Upper lobe of right lung (tissue), 1 donor: ENCODE results near the gene ATXN1L. TPM values are rescaled to one million over a fixed set of nuclear protein-coding genes. Genes with fewer than 3 reads are reported as not detected.
A peak's percentile ranks its signal among the peaks of the same experiment; 100 is the strongest.

Experiments used
- ATAC-seq: fragments of 200-7000 bp; cut with Tn5 transposase; one replicate; pipeline ENCODE4 v1.9.1; 2020; ENCODE audit warnings: mild to moderate bottlenecking, moderate library complexity
- DNase-seq: peaks from one replicate; pipeline ENCODE4 v3.0.0-alpha.2; 2020
- H3K27ac ChIP-seq: fragments of 200-600 bp; one replicate; pipeline ENCODE4 v1.8.0; 2022
- H3K27me3 ChIP-seq: fragments of 200-600 bp; one replicate; pipeline ENCODE4 v1.8.0; 2022; ENCODE audit warnings: mild to moderate bottlenecking
- H3K36me3 ChIP-seq: fragments of 200-600 bp; one replicate; pipeline ENCODE4 v1.8.0; 2022
- H3K4me1 ChIP-seq: fragments of 200-600 bp; one replicate; pipeline ENCODE4 v1.8.0; 2022
- H3K4me3 ChIP-seq: fragments of 200-600 bp; one replicate; pipeline ENCODE4 v1.8.0; 2022; ENCODE audit warnings: mild to moderate bottlenecking
- H3K9me3 ChIP-seq: fragments of 200-600 bp; one replicate; pipeline ENCODE4 v1.8.0; 2022
- CTCF ChIP-seq: fragments of 200-600 bp; IDR thresholded peaks from one replicate; pipeline ENCODE4 v1.8.0; 2022; ENCODE audit warnings: antibody characterized with exemption
- intact Hi-C: fragments of 100-400 bp; cut with DNase I; formaldehyde crosslinking; loops from one replicate; pipeline ENCODE4 v1.11.0; 2022
- total RNA-seq: library from RNA; stranded (reverse); fragmentation: NEBNext Ultra II Directional; extraction: Animal tissue kit (Norgen Biotek cat#: 25700); gene quantifications from one replicate; pipeline ENCODE4 v1.2.1, GENCODE V29; 2021
- donor health status: DM: no; HTN: yes; CAD: no; lungs with severe emphysema.

The ATXN1L gene
- total RNA-seq, 1 donor from 2014 or later = 32.2 TPM

DNA sequence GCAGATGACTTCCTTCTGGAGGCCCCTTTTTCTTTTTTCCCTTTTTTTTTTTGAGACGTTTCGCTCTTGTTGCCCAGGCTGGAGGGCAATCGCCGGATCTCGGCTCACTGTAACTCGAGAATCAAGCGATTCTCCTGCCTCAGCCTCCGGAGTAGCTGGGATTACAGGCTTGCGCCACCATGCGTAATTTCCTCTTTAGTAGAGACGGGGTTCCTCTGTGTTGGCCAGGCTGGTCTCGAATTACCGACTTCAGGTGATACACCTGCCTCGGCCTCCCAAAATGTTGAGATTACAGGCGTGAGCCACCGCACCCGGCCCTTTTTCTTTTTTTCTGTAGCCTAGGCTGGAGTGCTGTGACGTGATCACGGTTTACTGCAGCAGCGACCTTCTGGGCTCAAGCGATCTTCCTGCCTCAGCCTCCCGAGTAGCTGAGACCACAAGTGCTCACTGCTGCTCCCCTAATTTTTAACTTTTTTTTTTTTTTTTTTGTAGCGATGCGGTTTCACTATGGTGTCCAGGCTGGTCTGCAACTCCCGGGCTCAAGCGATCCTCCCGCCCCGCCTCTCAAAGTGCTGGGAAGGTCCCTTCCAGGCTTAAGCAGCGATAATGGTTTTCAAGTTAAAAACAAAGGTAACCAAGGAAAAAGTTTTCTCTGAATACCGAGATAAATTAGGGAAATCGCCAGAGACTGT lies 48.6 kb downstream of the ATXN1L start:
- ATAC-seq = peak; percentile 27
- peak overlapping the region; percentile 95 for H3K27ac ChIP-seq

GRCh38 chr16:71894921-71895678 lies 49.3 kb downstream of the ATXN1L start, which contains the start of gene IST1:
Gene IST1 (plus strand): TSS chr16:71895531. CDS start chr16:71915641, 20,110 bp downstream.
- intact Hi-C loops = no loop called here
- no peak for TF ChIP-seq CTCF
- H3K4me1 ChIP-seq = peaks cover 35% of the 10 kb centered on the region

More for the DNA sequence above, 48.6 kb downstream of the ATXN1L start:
- H3K9me3 ChIP-seq = no peaks in the 10 kb centered on the region
- intact Hi-C loops = no loop called here
- H3K27me3 ChIP-seq = no peaks in the 10 kb centered on the region
- H3K36me3 ChIP-seq = no peaks in the 10 kb centered on the region
- peaks cover 30% of the 10 kb centered on the region for H3K4me1 ChIP-seq
- peak overlapping the region; percentile 99 for H3K4me3 ChIP-seq
- peak; percentile 75 for DNase-seq
- TF ChIP-seq CTCF = no peak

DNA sequence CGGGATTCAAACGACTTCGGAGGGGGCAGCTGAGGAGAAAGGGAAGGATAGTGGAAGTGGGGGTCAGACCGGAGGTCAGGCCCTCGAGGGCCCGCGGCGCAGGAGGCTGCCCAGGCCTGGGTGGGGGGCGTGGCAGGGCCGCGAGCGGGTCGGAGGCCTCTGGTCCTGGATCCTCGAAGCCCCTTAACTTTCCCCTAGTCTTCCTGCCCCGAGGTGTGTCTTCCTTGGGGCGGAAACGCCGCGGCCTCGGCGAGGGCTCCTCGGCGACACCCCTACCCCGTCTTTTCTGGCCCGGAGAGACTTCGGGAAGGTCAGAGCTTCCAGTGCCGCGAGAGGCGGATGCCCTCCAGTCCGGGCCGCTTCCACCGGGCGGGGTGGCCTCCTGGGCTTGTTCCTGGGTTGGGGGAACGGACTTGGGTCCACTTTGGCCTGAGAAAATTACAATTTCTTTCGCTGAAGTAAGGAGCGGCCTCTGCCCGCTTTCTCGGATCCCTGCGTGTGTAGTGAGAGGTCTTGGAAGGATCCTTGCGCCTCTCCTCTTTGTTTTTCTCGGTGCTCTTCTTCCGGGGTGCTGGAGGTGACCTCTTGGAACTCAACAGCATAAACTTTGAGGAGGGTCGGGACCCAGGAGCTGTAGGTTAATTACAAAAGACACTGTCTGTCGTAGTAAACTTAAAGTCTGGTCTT lies 50.0 kb downstream of the ATXN1L start:
- no peaks in the 10 kb centered on the region for H3K9me3 ChIP-seq
- H3K27ac ChIP-seq = peak overlapping the region; percentile 95
- H3K36me3 ChIP-seq = no peaks in the 10 kb centered on the region
- ATAC-seq (peak; percentile 64), DNase-seq (peak; percentile 83)
- peak overlapping the region; percentile 99 for H3K4me3 ChIP-seq
- TF ChIP-seq CTCF = no peak
- H3K4me1 ChIP-seq = peaks cover 35% of the 10 kb centered on the region
- no peaks in the 10 kb centered on the region for H3K27me3 ChIP-seq
- intact Hi-C loops = no loop called here

More at GRCh38 chr16:71894921-71895678, 49.3 kb downstream of the ATXN1L start, which contains the start of gene IST1:
- DNase-seq = peak; percentile 99
- H3K36me3 ChIP-seq = no peaks in the 10 kb centered on the region
- H3K4me3 ChIP-seq = peak within 1 kb of the TSS; percentile 99
- H3K27ac ChIP-seq = peak within 1 kb of the TSS; percentile 95
- H3K9me3 ChIP-seq = no peaks in the 10 kb centered on the region
- ATAC-seq = peak; percentile 98
- H3K27me3 ChIP-seq = no peaks in the 10 kb centered on the region

DNA sequence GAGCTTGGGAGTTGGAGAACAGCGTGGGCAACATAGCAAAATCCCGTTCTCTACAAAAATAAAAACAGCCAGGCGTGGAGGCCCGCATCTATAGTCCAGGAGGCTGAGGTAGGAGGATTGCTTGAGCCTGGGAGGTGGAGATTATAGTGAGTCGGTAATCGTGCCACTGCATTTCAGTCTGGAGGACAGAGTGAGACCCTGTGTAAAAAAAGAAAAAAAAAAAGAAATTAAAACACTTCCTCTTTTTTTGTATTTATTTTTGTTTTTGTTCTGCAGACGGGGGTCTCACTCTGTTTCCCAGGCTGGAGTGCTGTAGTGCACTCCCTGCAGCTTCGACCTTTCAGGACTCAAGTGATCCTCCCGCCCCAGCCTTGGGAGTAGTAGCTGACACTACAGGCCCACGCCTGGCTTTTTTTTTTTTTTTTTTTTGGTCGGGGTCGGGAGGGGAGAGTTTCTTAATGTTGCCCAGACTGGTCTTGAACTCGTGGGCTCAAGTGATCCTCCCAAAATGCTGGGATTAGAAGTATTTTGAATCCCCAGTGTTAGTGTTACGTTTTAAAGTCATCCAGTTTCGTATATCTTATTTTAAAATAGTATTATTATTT lies 51.1 kb downstream of the ATXN1L start:
- Histone ChIP-seq H3K27ac (no peak overlapping the region), H3K36me3 (no peaks in the 10 kb centered on the region), H3K9me3 (no peaks in the 10 kb centered on the region), H3K27me3 (no peaks in the 10 kb centered on the region), H3K4me1 (peaks cover 37% of the 10 kb centered on the region), H3K4me3 (peak overlapping the region; percentile 99)
- DNase-seq = no peak
- ATAC-seq = no peak
- TF ChIP-seq CTCF = no peak
- intact Hi-C loops = no loop called here

GRCh38 chr16:71899171-71899570 lies 53.4 kb downstream of the ATXN1L start:
- no peaks in the 10 kb centered on the region for H3K9me3 ChIP-seq
- H3K27ac ChIP-seq = no peak overlapping the region
- DNase-seq (no peak), ATAC-seq (no peak)
- H3K27me3 ChIP-seq = no peaks in the 10 kb centered on the region
- no peak for TF ChIP-seq CTCF
- H3K4me3 ChIP-seq = no peak overlapping the region
- peaks cover 42% of the 10 kb centered on the region for H3K4me1 ChIP-seq
- intact Hi-C loops = no loop called here
- no peaks in the 10 kb centered on the region for H3K36me3 ChIP-seq
